Measurements from ENCODE around the gene COL23A1.
"Not testable (repeated sequence)": the region's sequence is repeated elsewhere in the genome, so short reads cannot be mapped to it uniquely, and the experiment has no call there.

Gene COL23A1

GRCh38 chr5:178383301-178383918 lies 206.8 kb downstream of the COL23A1 start:
- H3K4me3 ChIP-seq (ENCODE audit: low read depth, low read length) = no peak overlapping the region

- H3K4me3 ChIP-seq (ENCODE audit: low read depth, low read length) = no peak overlapping the region
These were observed 207.4 kb downstream of the COL23A1 start for GRCh38 chr5:178382754-178383164.

GRCh38 chr5:178381921-178382695 lies 208.1 kb downstream of the COL23A1 start:
- H3K4me3 ChIP-seq (ENCODE audit: low read depth, low read length) = no peak overlapping the region

GRCh38 chr5:178381206-178381605 lies 209.0 kb downstream of the COL23A1 start:
- no peak overlapping the region for H3K4me3 ChIP-seq (ENCODE audit: low read depth, low read length)

GRCh38 chr5:178380541-178381074 lies 209.6 kb downstream of the COL23A1 start:
- no peak overlapping the region for H3K4me3 ChIP-seq (ENCODE audit: low read depth, low read length)

- H3K4me3 ChIP-seq (ENCODE audit: low read depth, low read length) = no peak overlapping the region
These were observed 210.1 kb downstream of the COL23A1 start for GRCh38 chr5:178380086-178380485.

GRCh38 chr5:178378527-178379484 lies 211.4 kb downstream of the COL23A1 start:
- no peak overlapping the region for H3K4me3 ChIP-seq (ENCODE audit: low read depth, low read length)

GRCh38 chr5:178377583-178378270 lies 212.5 kb downstream of the COL23A1 start:
- H3K4me3 ChIP-seq (ENCODE audit: low read depth, low read length) = no peak overlapping the region

GRCh38 chr5:178376921-178377582 lies 213.1 kb downstream of the COL23A1 start:
- no peak overlapping the region for H3K4me3 ChIP-seq (ENCODE audit: low read depth, low read length)

GRCh38 chr5:178375348-178375747 lies 214.8 kb downstream of the COL23A1 start:
- no peak overlapping the region for H3K4me3 ChIP-seq (ENCODE audit: low read depth, low read length)

- no peak overlapping the region for H3K4me3 ChIP-seq (ENCODE audit: low read depth, low read length)
These were observed 216.5 kb downstream of the COL23A1 start for GRCh38 chr5:178373711-178374110.

GRCh38 chr5:178372142-178372571 lies 218.0 kb downstream of the COL23A1 start:
- no peak overlapping the region for H3K4me3 ChIP-seq (ENCODE audit: low read depth, low read length)

GRCh38 chr5:178371362-178372111 lies 218.7 kb downstream of the COL23A1 start:
- H3K4me3 ChIP-seq (ENCODE audit: low read depth, low read length) = no peak overlapping the region

- no peak overlapping the region for H3K4me3 ChIP-seq (ENCODE audit: low read depth, low read length)
These were observed 220.1 kb downstream of the COL23A1 start for GRCh38 chr5:178370102-178370501.

- not testable (repeated sequence) for H3K4me3 ChIP-seq (ENCODE audit: low read depth, low read length)
These were observed 220.7 kb downstream of the COL23A1 start for GRCh38 chr5:178369469-178369868.

GRCh38 chr5:178368716-178369300 lies 221.4 kb downstream of the COL23A1 start:
- no peak overlapping the region for H3K4me3 ChIP-seq (ENCODE audit: low read depth, low read length)

- H3K4me3 ChIP-seq (ENCODE audit: low read depth, low read length) = no peak overlapping the region
These were observed 221.9 kb downstream of the COL23A1 start for GRCh38 chr5:178368274-178368673.

- no peak overlapping the region for H3K4me3 ChIP-seq (ENCODE audit: low read depth, low read length)
These were observed 222.5 kb downstream of the COL23A1 start for GRCh38 chr5:178367736-178368120.

All from iPS-11a (cell line).